Activated B cell treated with CpG ODN at 0.5 μM for 24 hours (primary cell): ENCODE results near the gene NFKBIL1. TPM values are rescaled to one million over a fixed set of nuclear protein-coding genes. Genes with fewer than 3 reads are reported as not detected.

Source experiments
- ATAC-seq: fragments of 200-7000 bp; cut with Tn5 transposase; one replicate; pipeline ENCODE4 v1.10.0; 2021; ENCODE audit warnings: low read depth, mild to moderate bottlenecking, moderate library complexity
- CTCF ChIA-PET: fragments of 350-600 bp; sonication (Branson Sonifier 250); formaldehyde crosslinking; loops from one replicate; lab custom pipeline; 2021; ENCODE audit warnings: antibody characterized with exemption; lab: Charles Lee
- POLR2A ChIA-PET: fragments of 350-600 bp; sonication (Branson Sonifier 250); formaldehyde crosslinking; loops from one replicate; lab custom pipeline; 2021; ENCODE audit warnings: antibody characterized with exemption; lab: Charles Lee
- DNase-seq: peaks from one replicate; pipeline ENCODE4 v3.0.0; 2022
- H3K27ac Mint-ChIP-seq: one replicate; pipeline ENCODE4 v1.8.0; 2020; ENCODE audit warnings: mixed read lengths
- H3K27me3 Mint-ChIP-seq: one replicate; pipeline ENCODE4 v1.8.0; 2021; ENCODE audit warnings: mixed read lengths
- H3K36me3 Mint-ChIP-seq: one replicate; pipeline ENCODE4 v1.8.0; 2021; ENCODE audit warnings: low read depth, mixed read lengths
- H3K4me1 Mint-ChIP-seq: one replicate; pipeline ENCODE4 v1.8.0; 2021; ENCODE audit warnings: mixed read lengths
- H3K4me3 Mint-ChIP-seq: one replicate; pipeline ENCODE4 v1.8.0; 2020; ENCODE audit warnings: mild to moderate bottlenecking, mixed read lengths
- H3K9me3 Mint-ChIP-seq: one replicate; pipeline ENCODE4 v1.8.0; 2020; ENCODE audit warnings: mixed read lengths
- intact Hi-C: fragments of 100-400 bp; cut with micrococcal nuclease; formaldehyde crosslinking; loops from one replicate; pipeline ENCODE4 v1.15.1; 2024
- total RNA-seq: library from RNA; stranded (reverse); gene quantifications from 2 replicates; pipeline ENCODE4 v1.2.3, GENCODE V29; 2022
- TF ChIP-seq, protein P1 (sequence below): fragments of 200-600 bp; IDR thresholded peaks from one replicate; pipeline ENCODE4 v1.8.0; 2022; ENCODE audit warnings: antibody characterized with exemption, mild to moderate bottlenecking

Gene NFKBIL1
- total RNA-seq, 1 donor from 2014 or later, result 16.7 TPM

GRCh38 chr6:31528307-31528777, 19.1 kb upstream of the NFKBIL1 start:
- H3K27me3 Mint-ChIP-seq, result no peaks in the 10 kb centered on the region
- H3K36me3 Mint-ChIP-seq, result peaks cover 42% of the 10 kb centered on the region
- no peak overlapping the region for H3K4me3 Mint-ChIP-seq
- no peak overlapping the region for H3K27ac Mint-ChIP-seq
- DNase-seq (no peak), ATAC-seq (no peak)
- peaks cover 3% of the 10 kb centered on the region for H3K4me1 Mint-ChIP-seq
- ChIA-PET CTCF (no interaction called here), POLR2A (interaction anchor here (0.6 to 1.4 kb wide), 3 partner anchors 13 to 914 kb away, joined by 4 to 7 read pairs (median 5); partner anchors contain the start of gene DDX39B)
- intact Hi-C loops, result no loop called here
- TF ChIP-seq, protein P1, sequence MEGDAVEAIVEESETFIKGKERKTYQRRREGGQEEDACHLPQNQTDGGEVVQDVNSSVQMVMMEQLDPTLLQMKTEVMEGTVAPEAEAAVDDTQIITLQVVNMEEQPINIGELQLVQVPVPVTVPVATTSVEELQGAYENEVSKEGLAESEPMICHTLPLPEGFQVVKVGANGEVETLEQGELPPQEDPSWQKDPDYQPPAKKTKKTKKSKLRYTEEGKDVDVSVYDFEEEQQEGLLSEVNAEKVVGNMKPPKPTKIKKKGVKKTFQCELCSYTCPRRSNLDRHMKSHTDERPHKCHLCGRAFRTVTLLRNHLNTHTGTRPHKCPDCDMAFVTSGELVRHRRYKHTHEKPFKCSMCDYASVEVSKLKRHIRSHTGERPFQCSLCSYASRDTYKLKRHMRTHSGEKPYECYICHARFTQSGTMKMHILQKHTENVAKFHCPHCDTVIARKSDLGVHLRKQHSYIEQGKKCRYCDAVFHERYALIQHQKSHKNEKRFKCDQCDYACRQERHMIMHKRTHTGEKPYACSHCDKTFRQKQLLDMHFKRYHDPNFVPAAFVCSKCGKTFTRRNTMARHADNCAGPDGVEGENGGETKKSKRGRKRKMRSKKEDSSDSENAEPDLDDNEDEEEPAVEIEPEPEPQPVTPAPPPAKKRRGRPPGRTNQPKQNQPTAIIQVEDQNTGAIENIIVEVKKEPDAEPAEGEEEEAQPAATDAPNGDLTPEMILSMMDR, result no peak
- no peaks in the 10 kb centered on the region for H3K9me3 Mint-ChIP-seq

GRCh38 chr6:31528821-31529328, 18.5 kb upstream of the NFKBIL1 start, which contains the start of gene MCCD1:
TSS of gene MCCD1 (plus strand) at chr6:31528962. CDS start at chr6:31529015, 53 bp downstream.
- DNase-seq, result no peak
- peaks cover 47% of the 10 kb centered on the region for H3K36me3 Mint-ChIP-seq
- ChIA-PET POLR2A (interaction anchor here (0.6 to 1.4 kb wide), 4 partner anchors 9 to 222 kb away, joined by 3 to 5 read pairs (median 4); partner anchors contain the start of gene DDX39B), CTCF (no interaction called here)
- no peak within 1 kb of the TSS for H3K4me3 Mint-ChIP-seq
- no peak for ATAC-seq
- no peaks in the 10 kb centered on the region for H3K27me3 Mint-ChIP-seq
- H3K27ac Mint-ChIP-seq, result no peak within 1 kb of the TSS
- intact Hi-C loops, result no loop called here
- H3K4me1 Mint-ChIP-seq, result peaks cover 3% of the 10 kb centered on the region
- no peaks in the 10 kb centered on the region for H3K9me3 Mint-ChIP-seq
- TF ChIP-seq, protein P1, result no peak

- Mint-ChIP-seq H3K4me1 (peaks cover 3% of the 10 kb centered on the region), H3K4me3 (no peak overlapping the region), H3K9me3 (no peaks in the 10 kb centered on the region), H3K27ac (no peak overlapping the region), H3K27me3 (no peaks in the 10 kb centered on the region), H3K36me3 (peaks cover 54% of the 10 kb centered on the region)
- ATAC-seq, result peak; percentile 21
- no peak for DNase-seq
- ChIA-PET POLR2A (interaction anchor here (0.6 to 1.1 kb wide), 3 partner anchors 9 to 222 kb away, joined by 3 to 5 read pairs (median 3); partner anchors contain the start of gene DDX39B), CTCF (no interaction called here)
- intact Hi-C loops, result no loop called here
- TF ChIP-seq, protein P1, result no peak
Observed at GRCh38 chr6:31529329-31530150, 17.9 kb upstream of the NFKBIL1 start.

- intact Hi-C loops, result no loop called here
- no peak overlapping the region for H3K4me3 Mint-ChIP-seq
- no peak overlapping the region for H3K27ac Mint-ChIP-seq
- ATAC-seq, result no peak
- H3K9me3 Mint-ChIP-seq, result no peaks in the 10 kb centered on the region
- no peaks in the 10 kb centered on the region for H3K27me3 Mint-ChIP-seq
- DNase-seq, result no peak
- TF ChIP-seq, protein P1, result no peak
- H3K36me3 Mint-ChIP-seq, result peaks cover 65% of the 10 kb centered on the region
- ChIA-PET POLR2A (interaction anchor here (2.1 kb wide), 1 partner anchor 11 kb away, joined by 14 read pairs; no protein-coding TSS in a partner anchor), CTCF (no interaction called here)
- H3K4me1 Mint-ChIP-seq, result peaks cover 4% of the 10 kb centered on the region
Observed at GRCh38 chr6:31530659-31531058, 16.7 kb upstream of the NFKBIL1 start.

- ChIA-PET CTCF (no interaction called here), POLR2A (interaction anchor here (2.1 kb wide), 1 partner anchor 10 kb away, joined by 14 read pairs; no protein-coding TSS in a partner anchor)
- Mint-ChIP-seq H3K27ac (no peak overlapping the region), H3K36me3 (peaks cover 70% of the 10 kb centered on the region), H3K9me3 (no peaks in the 10 kb centered on the region), H3K27me3 (no peaks in the 10 kb centered on the region), H3K4me3 (no peak overlapping the region), H3K4me1 (peaks cover 6% of the 10 kb centered on the region)
- TF ChIP-seq, protein P1, result no peak
- intact Hi-C loops, result no loop called here
- DNase-seq (no peak), ATAC-seq (no peak)
Observed at GRCh38 chr6:31531162-31531561, 16.2 kb upstream of the NFKBIL1 start.
